Fibroblast of lung (primary cell): Measurements from ENCODE around the gene OAS1. TPM values are rescaled to one million over a fixed set of nuclear protein-coding genes. Genes with fewer than 3 reads are reported as not detected.

Experiments used
- DNase-seq, 2 donors: peaks; one replicate each; pipeline versions ENCODE4 v3.0.0 to v3.0.0-alpha.2; 2010; ENCODE audit warnings: low read depth in 2 of 2
- H2AFZ ChIP-seq: 2 replicates; pipeline ENCODE4 v1.5.1; 2012; ENCODE audit warnings: low read length, control low read depth, inconsistent platforms
- H3K27ac ChIP-seq: 2 replicates; pipeline ENCODE4 v1.5.1; 2011; ENCODE audit warnings: low read length, control low read depth; ENCODE audit not compliant: insufficient read depth
- H3K27me3 ChIP-seq: 2 replicates; pipeline ENCODE4 v1.5.1; 2011; ENCODE audit warnings: mild to moderate bottlenecking, low read length; ENCODE audit not compliant: control insufficient read depth, insufficient read depth
- H3K36me3 ChIP-seq: 2 replicates; pipeline ENCODE4 v1.5.1; 2011; ENCODE audit warnings: low read length; ENCODE audit not compliant: control insufficient read depth, insufficient read depth
- H3K4me1 ChIP-seq: 2 replicates; pipeline ENCODE4 v1.5.1; 2011; ENCODE audit warnings: low read length; ENCODE audit not compliant: control insufficient read depth, insufficient read depth; ENCODE audit errors: extremely low read depth
- H3K4me2 ChIP-seq: 2 replicates; pipeline ENCODE4 v1.5.1; 2011; ENCODE audit warnings: low read length, control low read depth; ENCODE audit not compliant: insufficient read depth; ENCODE audit errors: extremely low read depth
- H3K4me3 ChIP-seq, 4 experiments: fragments of 200-600 bp in 1 of 4; sonication (generic) in 1 of 4; replicated peaks in 1 of 4; 2 replicates each; pipeline ENCODE4 v1.5.1; 2011 to 2016; ENCODE audit warnings: low read length in 4 of 4, low read depth in 3 of 4, mild to moderate bottlenecking in 3 of 4, control low read depth in 2 of 4, inconsistent platforms in 1 of 4, mixed read lengths in 1 of 4; ENCODE audit not compliant: insufficient read depth in 1 of 4; ENCODE audit errors: control extremely low read depth in 1 of 4
- H3K79me2 ChIP-seq: 2 replicates; pipeline ENCODE4 v1.5.1; 2012; ENCODE audit warnings: mild to moderate bottlenecking, low read length, inconsistent platforms; ENCODE audit not compliant: control insufficient read depth, insufficient read depth
- H3K9ac ChIP-seq: 2 replicates; pipeline ENCODE4 v1.5.1; 2011; ENCODE audit warnings: mild to moderate bottlenecking, low read length, control low read depth; ENCODE audit not compliant: insufficient read depth
- H3K9me3 ChIP-seq: 2 replicates; pipeline ENCODE4 v1.5.1; 2012; ENCODE audit warnings: low read depth, low read length; ENCODE audit not compliant: control insufficient read depth, insufficient read depth
- H4K20me1 ChIP-seq: 2 replicates; pipeline ENCODE4 v1.5.1; 2011; ENCODE audit warnings: low read length; ENCODE audit not compliant: control insufficient read depth, insufficient read depth; ENCODE audit errors: extremely low read depth
- EZH2 ChIP-seq: IDR thresholded peaks from 2 replicates; pipeline ENCODE4 v1.5.1; 2012; ENCODE audit warnings: low read length, control low read depth, mild to moderate bottlenecking; ENCODE audit errors: missing control alignments
- polyA plus RNA-seq, 2 donors: library from polyadenylated mRNA; depleted of rRNA in 1 of 2; stranded (reverse) in 1 of 2; unstranded in 1 of 2; fragments of >200 nt; gene quantifications; 2 replicates each; pipeline ENCODE4 v1.2.1, GENCODE V29; 2011 to 2012; ENCODE audit warnings: missing spikeins in 1 of 2
- total RNA-seq: library from RNA; depleted of rRNA; stranded (reverse); fragments of >200 nt; gene quantifications from 2 replicates; pipeline ENCODE4 v1.2.1, GENCODE V29; 2014
- TF ChIP-seq, protein P1 (sequence below), 2 donors: IDR thresholded peaks in 1 of 2; conservative IDR thresholded peaks in 1 of 2; 1 replicate in 1 of 2; 2 replicates in 1 of 2; pipeline ENCODE4 v1.5.1; 2011 to 2012; ENCODE audit warnings: low read length in 2 of 2, control low read depth in 1 of 2, inconsistent platforms in 1 of 2, low read depth in 1 of 2, mild to moderate bottlenecking in 1 of 2

OAS1 gene
- total and polyA plus RNA-seq, 2 donors (not counting 1 experiment from before 2014, with no cell fraction given), result 1.8 to 2.0 TPM

DNA sequence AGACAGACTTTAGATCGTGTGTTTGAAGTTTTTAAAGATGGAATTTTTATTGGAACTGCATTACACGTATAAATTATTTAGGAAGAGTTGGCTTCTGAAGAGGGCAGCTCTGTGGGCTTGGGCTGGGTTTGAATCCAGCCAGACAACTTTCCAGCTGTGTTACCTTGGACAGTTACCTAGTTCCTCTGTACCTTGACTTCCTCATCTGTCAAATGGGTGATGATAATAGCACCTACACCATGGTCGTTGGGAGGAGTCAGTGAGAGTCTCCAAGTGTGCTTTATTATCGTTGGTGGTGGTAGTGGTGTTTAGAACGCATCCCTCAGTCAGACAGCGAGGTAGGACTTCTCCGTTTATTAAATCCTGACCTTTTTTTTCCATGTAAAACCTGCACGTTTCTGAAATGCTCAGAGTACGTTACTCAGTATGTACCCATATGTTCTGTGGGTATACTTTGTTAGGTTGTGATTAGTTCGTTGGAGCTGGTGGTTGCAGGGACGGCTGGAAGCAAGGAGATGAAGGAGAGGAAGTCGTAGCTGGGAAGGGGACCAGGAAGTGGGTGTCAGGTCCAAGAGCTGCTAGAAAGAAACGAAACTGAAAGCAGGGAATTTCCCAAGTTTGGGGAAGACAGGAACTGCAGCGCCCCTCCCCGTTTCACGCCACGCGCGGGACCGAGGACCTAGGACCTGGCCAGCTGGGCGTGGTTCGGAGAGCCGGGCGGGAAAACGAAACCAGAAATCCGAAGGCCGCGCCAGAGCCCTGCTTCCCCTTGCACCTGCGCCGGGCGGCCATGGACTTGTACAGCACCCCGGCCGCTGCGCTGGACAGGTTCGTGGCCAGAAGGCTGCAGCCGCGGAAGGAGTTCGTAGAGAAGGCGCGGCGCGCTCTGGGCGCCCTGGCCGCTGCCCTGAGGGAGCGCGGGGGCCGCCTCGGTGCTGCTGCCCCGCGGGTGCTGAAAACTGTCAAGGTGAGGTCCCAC lies 31.3 kb downstream of the OAS1 start, which contains the start of gene OAS3:
Gene OAS3 (plus strand): TSS at position 734 of the 979 bp plus-strand sequence. CDS start 57 bp downstream, at position 791.
- peaks cover 7% of the 10 kb centered on the region for H3K4me1 ChIP-seq

DNA sequence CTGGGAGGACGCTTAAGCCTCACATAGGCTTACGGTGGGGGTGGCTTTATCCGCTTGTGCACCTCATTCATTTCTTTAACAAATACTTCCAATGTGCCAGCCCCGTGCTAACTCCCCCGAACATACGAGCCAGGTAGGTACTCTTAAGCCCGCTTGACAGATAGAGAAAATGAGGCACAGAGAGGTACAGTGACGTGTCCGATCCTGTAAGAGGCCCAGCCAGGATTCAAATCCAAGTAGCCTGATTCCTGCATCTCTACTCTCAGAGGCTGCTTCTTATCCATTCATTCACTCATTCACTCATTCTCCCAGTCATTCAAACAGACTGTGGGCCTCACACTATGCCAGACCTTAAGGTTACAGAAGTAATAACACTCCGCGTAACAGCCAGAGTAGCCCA lies 32.0 kb downstream of the OAS1 start:
- Histone ChIP-seq H3K4me3 (peak overlapping the region; percentile 77 to 86 (median 80)), H3K27me3 (no peaks in the 10 kb centered on the region), H3K9ac (peak overlapping the region; percentile 74), H3K4me1 (peaks cover 7% of the 10 kb centered on the region), H3K79me2 (no peaks in the 10 kb centered on the region), H3K36me3 (no peaks in the 10 kb centered on the region), H3K4me2 (peak overlapping the region; percentile 99), H3K27ac (no peak overlapping the region), H2AFZ (peak overlapping the region; percentile 99), H4K20me1 (no peaks in the 10 kb centered on the region), H3K9me3 (no peaks in the 10 kb centered on the region)
- TF ChIP-seq, protein P1, sequence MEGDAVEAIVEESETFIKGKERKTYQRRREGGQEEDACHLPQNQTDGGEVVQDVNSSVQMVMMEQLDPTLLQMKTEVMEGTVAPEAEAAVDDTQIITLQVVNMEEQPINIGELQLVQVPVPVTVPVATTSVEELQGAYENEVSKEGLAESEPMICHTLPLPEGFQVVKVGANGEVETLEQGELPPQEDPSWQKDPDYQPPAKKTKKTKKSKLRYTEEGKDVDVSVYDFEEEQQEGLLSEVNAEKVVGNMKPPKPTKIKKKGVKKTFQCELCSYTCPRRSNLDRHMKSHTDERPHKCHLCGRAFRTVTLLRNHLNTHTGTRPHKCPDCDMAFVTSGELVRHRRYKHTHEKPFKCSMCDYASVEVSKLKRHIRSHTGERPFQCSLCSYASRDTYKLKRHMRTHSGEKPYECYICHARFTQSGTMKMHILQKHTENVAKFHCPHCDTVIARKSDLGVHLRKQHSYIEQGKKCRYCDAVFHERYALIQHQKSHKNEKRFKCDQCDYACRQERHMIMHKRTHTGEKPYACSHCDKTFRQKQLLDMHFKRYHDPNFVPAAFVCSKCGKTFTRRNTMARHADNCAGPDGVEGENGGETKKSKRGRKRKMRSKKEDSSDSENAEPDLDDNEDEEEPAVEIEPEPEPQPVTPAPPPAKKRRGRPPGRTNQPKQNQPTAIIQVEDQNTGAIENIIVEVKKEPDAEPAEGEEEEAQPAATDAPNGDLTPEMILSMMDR (conservative IDR thresholded peaks at IDR 0.05 in 1 of 2, IDR thresholded peaks at IDR 0.05 in 1 of 2; ENCODE audit: low read depth in 1 of 2, low read length in 2 of 2), result no peak
- no peak for TF ChIP-seq EZH2
- DNase-seq, result peak in 1 of 2 donors; percentile 2

More for the DNA sequence above, 31.3 kb downstream of the OAS1 start, which contains the start of gene OAS3:
- no peak for TF ChIP-seq EZH2
- no peaks in the 10 kb centered on the region for H3K9me3 ChIP-seq
- peak within 1 kb of the TSS; percentile 74 for H3K9ac ChIP-seq
- peak; percentile 64 to 78 for DNase-seq
- no peaks in the 10 kb centered on the region for H3K36me3 ChIP-seq
- peak within 1 kb of the TSS; percentile 28 for H3K27ac ChIP-seq
- peak within 1 kb of the TSS; percentile 77 to 86 (median 80) for H3K4me3 ChIP-seq
- H3K79me2 ChIP-seq, result no peaks in the 10 kb centered on the region
- peak within 1 kb of the TSS; percentile 99 for H2AFZ ChIP-seq
- H3K27me3 ChIP-seq, result no peaks in the 10 kb centered on the region
- H4K20me1 ChIP-seq, result no peaks in the 10 kb centered on the region
- H3K4me2 ChIP-seq, result peak within 1 kb of the TSS; percentile 99

DNA sequence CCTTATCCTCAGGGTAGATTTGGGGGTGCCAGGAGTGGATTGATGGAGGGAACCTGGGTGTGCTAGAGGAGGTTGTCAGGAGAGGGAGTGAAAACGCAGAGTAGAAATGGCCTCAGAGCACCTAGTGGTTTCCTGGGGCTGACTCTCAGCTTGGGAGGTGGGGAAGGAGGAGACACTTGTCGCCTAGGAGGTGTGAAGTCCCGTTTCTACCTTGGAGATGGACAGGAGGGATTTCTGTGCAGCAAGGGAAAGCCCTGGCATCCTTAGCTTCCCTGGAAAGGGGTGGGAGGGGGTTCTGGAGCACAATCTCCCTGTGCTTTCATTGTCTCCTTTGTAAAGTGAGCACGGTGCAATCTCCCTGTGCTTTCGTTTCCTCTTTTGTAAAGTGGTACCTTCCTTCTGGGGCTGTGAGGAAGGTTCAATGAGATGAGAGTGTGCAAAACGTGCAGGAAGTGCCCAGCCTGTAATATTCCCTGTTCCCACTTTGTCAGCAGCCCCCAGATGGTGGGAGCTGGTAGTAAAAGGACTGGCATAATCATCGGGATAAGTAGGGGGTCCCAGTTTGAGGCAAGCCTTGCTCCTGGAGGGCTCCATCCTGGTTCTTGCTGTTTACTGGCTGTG lies 33.1 kb downstream of the OAS1 start:
- TF ChIP-seq, protein P1 (conservative IDR thresholded peaks at IDR 0.05 in 1 of 2, IDR thresholded peaks at IDR 0.05 in 1 of 2; ENCODE audit: low read depth in 1 of 2, low read length in 2 of 2), result no peak
- no peak for TF ChIP-seq EZH2
- H3K4me2 ChIP-seq, result peak overlapping the region; percentile 37
- no peak overlapping the region for H2AFZ ChIP-seq
- no peaks in the 10 kb centered on the region for H3K36me3 ChIP-seq
- H3K27ac ChIP-seq, result no peak overlapping the region
- peaks cover 7% of the 10 kb centered on the region for H3K4me1 ChIP-seq
- DNase-seq, result no peak
- H3K79me2 ChIP-seq, result no peaks in the 10 kb centered on the region
- H3K4me3 ChIP-seq, result no peak overlapping the region
- H3K27me3 ChIP-seq, result no peaks in the 10 kb centered on the region
- no peak overlapping the region for H3K9ac ChIP-seq
- no peaks in the 10 kb centered on the region for H4K20me1 ChIP-seq
- no peaks in the 10 kb centered on the region for H3K9me3 ChIP-seq
